Tibial nerve (tissue), 4 donors: ENCODE measurements around the gene SYTL3. TPM values are rescaled to one million over a fixed set of nuclear protein-coding genes. Genes with fewer than 3 reads are reported as not detected.
A peak's percentile ranks its signal among the peaks of the same experiment; 100 is the strongest.

ENCODE experiments used
- DNase-seq, 2 donors: peaks; one replicate each; pipeline ENCODE4 v3.0.0-alpha.2; 2019; ENCODE audit warnings: low spot score in 2 of 2
- H3K27ac ChIP-seq, 4 donors: fragments of 200-600 bp; sonication (generic) in 3 of 4; one replicate each; pipeline ENCODE4 v1.5.1; 2017 to 2019; ENCODE audit warnings: mild to moderate bottlenecking in 1 of 4
- H3K27me3 ChIP-seq, 2 donors: fragments of 200-600 bp; sonication (generic) in 1 of 2; one replicate each; pipeline versions ENCODE4 v1.5.1 to v1.6.0; 2017 to 2019
- H3K36me3 ChIP-seq, 3 donors: fragments of 200-600 bp; sonication (generic); one replicate each; pipeline ENCODE4 v1.5.1; 2018 to 2019
- H3K4me1 ChIP-seq, 4 donors: fragments of 200-600 bp; sonication (generic) in 3 of 4; one replicate each; pipeline ENCODE4 v1.5.1; 2017 to 2019
- H3K4me3 ChIP-seq, 4 donors: fragments of 200-600 bp; sonication (generic) in 3 of 4; one replicate each; pipeline ENCODE4 v1.5.1; 2017 to 2019; ENCODE audit warnings: mild to moderate bottlenecking in 1 of 4, moderate library complexity in 1 of 4
- H3K9me3 ChIP-seq, 4 donors: fragments of 200-600 bp; sonication (generic) in 3 of 4; one replicate each; pipeline ENCODE4 v1.5.1; 2017 to 2019
- EP300 ChIP-seq, 2 donors: sonication (generic); formaldehyde crosslinking; IDR thresholded peaks; one replicate each; pipeline ENCODE4 v1.6.1; 2017; ENCODE audit warnings: antibody characterized with exemption in 2 of 2, mild to moderate bottlenecking in 1 of 2
- POLR2A ChIP-seq, 2 donors: fragments of 450-650 bp; IDR thresholded peaks; one replicate each; pipeline ENCODE4 v1.6.1; 2017; ENCODE audit warnings: antibody characterized with exemption in 2 of 2, mild to moderate bottlenecking in 2 of 2, moderate library complexity in 2 of 2
- WGBS, 2 donors: methylation state at CpG; one replicate each; pipeline ENCODE4 v1.1.5; 2018; 5-methylcytosine and 5-hydroxymethylcytosine counted together
- total RNA-seq, 4 donors: library from RNA; depleted of rRNA; stranded (reverse); fragments of >200 nt; gene quantifications; one replicate each; pipeline ENCODE4 v1.1.0, GENCODE V29; 2016
- TF ChIP-seq, protein P1 (sequence below), 5 experiments: fragments of 200-600 bp in 3 of 5; fragments of 450-650 bp in 2 of 5; sonication (generic) in 3 of 5; IDR thresholded peaks; one replicate each; pipeline ENCODE4 v1.5.1; 2016 to 2019; ENCODE audit warnings: antibody characterized with exemption in 5 of 5, mild to moderate bottlenecking in 3 of 5, moderate library complexity in 2 of 5

The SYTL3 gene
- total RNA-seq, 4 donors from 2014 or later: 1.3 to 6.7 (median 3.6) TPM

DNA sequence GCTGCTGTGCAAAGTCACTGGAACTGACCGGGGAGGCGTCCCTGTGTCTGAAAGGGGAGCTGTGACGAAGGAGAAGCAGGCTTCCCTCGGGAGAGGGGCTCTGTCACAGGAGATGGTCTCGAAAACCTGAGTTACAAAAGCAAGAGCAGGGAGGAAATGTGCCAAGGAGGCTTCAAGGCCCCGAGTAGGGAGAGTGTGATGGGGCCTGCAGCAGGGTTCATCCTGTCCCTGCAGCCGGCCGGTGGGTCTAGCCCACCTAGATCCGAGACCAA, 22.0 kb upstream of the SYTL3 start:
- peaks cover 0 to 77% (median 4%) of the 10 kb centered on the region in 3 donors for H3K36me3 ChIP-seq
- no peaks in the 10 kb centered on the region for H3K27me3 ChIP-seq
- H3K27ac ChIP-seq: no peak overlapping the region
- H3K9me3 ChIP-seq: no peaks in the 10 kb centered on the region
- peaks cover 0 to 18% (median 0%) of the 10 kb centered on the region in 4 donors for H3K4me1 ChIP-seq
- WGBS, 2 donors: 87 to 88% methylated on average over 9 of the region's 9 CpGs
- H3K4me3 ChIP-seq: no peak overlapping the region
- no peak for DNase-seq
- TF ChIP-seq POLR2A (IDR thresholded peaks at IDR 0.05) (no peak), EP300 (IDR thresholded peaks at IDR 0.05) (no peak)
- TF ChIP-seq, protein P1, sequence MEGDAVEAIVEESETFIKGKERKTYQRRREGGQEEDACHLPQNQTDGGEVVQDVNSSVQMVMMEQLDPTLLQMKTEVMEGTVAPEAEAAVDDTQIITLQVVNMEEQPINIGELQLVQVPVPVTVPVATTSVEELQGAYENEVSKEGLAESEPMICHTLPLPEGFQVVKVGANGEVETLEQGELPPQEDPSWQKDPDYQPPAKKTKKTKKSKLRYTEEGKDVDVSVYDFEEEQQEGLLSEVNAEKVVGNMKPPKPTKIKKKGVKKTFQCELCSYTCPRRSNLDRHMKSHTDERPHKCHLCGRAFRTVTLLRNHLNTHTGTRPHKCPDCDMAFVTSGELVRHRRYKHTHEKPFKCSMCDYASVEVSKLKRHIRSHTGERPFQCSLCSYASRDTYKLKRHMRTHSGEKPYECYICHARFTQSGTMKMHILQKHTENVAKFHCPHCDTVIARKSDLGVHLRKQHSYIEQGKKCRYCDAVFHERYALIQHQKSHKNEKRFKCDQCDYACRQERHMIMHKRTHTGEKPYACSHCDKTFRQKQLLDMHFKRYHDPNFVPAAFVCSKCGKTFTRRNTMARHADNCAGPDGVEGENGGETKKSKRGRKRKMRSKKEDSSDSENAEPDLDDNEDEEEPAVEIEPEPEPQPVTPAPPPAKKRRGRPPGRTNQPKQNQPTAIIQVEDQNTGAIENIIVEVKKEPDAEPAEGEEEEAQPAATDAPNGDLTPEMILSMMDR (IDR thresholded peaks at IDR 0.05): no peak

DNA sequence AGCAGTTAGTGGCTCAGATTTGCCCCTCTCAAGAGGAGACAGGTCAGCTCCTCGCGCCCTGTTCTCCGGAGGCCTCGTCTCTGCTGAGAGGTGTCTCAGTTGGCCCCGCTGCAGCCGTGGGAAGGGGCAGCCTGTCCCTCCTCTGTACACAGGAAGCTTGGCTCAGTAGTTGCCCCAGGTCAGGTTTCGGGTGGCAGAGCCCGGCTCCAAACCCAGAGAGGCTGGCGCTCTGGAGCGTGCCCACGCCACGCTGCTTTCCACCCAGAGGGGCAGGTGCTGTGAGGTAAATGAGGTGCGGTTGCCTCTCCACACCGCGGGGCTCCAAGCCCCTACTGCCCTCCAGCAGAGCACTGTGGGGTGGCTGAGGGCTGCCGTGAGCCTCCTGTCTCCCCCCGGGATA, 21.3 kb upstream of the SYTL3 start:
- H3K9me3 ChIP-seq: no peaks in the 10 kb centered on the region
- DNase-seq: no peak
- TF ChIP-seq, protein P1 (IDR thresholded peaks at IDR 0.05): no peak
- no peak for TF ChIP-seq POLR2A (IDR thresholded peaks at IDR 0.05)
- TF ChIP-seq EP300 (IDR thresholded peaks at IDR 0.05): no peak
- 79 to 88% methylated on average over 11 to 17 of the region's 17 CpGs for WGBS, 2 donors
- peaks cover 0 to 82% (median 10%) of the 10 kb centered on the region in 3 donors for H3K36me3 ChIP-seq
- H3K27ac ChIP-seq: no peak overlapping the region
- H3K4me3 ChIP-seq: no peak overlapping the region
- H3K27me3 ChIP-seq: no peaks in the 10 kb centered on the region
- peaks cover 0 to 18% (median 0%) of the 10 kb centered on the region in 4 donors for H3K4me1 ChIP-seq

DNA sequence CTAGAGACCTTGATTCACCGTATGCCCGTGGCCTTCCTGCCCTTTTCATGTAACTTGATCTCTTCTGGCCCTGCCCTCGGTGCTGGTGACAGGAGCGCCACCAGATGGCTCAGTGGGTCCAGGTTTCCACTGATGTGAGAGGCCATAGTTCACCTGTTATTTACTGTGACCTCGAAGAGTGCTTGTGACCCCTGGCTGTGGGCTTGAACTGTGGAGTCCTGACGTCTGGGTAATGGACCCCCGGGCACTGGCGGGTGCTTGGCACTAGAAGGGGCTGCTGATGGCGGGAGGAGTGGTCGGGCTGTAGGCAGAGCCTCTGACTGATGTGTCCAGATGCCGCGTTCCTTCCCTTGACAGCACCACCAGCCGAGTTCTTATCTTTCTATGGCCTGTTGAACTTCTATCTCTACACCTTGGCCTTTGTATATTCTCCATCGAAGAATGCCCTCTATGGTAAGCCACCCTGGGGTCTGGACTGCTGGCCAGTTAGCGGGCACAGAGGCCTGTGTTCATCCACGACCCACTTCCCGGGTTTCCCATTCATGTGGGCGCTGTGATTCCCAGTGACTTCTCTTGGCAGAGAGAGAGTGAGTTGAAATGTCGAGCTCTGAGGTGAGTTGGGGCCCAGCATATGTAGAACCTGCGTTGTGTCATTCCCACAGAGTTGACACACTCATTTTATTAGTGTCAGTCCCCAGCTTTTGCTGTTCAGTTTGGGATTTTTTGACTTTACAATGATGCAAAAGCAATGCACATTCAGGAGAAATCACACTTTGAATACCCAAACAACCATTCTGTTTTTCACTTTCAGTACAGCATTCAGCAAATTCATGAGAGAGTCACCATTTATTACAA, 20.3 kb upstream of the SYTL3 start:
- peaks cover 0 to 85% (median 10%) of the 10 kb centered on the region in 3 donors for H3K36me3 ChIP-seq
- no peak for TF ChIP-seq EP300 (IDR thresholded peaks at IDR 0.05)
- TF ChIP-seq, protein P1 (IDR thresholded peaks at IDR 0.05): no peak
- no peak for TF ChIP-seq POLR2A (IDR thresholded peaks at IDR 0.05)

DNA sequence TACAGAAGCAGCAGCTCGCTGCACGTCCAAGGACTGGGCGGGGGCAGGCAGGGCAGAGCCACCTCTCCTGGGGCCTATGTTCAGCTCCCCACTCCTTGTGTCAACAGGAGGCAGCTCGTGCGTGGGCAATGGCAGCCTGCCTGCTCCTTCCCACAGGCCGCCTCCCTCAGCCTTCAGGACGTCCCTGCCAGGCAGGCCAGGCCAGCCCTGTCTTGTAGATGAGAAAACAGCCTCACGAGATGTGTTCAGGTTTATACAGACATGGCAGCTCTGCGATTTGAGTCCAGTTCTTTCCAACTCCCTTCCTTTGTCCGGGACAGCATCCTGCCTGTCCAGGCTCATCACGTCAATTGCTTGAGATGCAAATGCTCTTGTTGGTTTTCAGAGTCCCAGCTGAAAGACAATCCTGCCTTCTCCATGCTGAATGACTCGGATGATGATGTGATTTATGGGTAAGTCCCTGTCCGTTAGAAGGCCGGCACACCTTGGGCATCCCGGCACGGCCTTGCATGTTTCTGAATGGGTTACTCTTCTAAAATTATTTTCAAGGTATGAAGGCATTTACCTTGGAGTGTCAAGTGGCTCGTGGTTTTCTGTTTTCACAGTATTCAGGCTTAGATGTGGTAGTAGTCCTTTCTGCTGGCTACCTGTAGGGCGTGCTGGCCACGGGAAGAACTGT, 18.8 kb upstream of the SYTL3 start:
- no peaks in the 10 kb centered on the region for H3K27me3 ChIP-seq
- WGBS, 2 donors: 65 to 72% methylated on average over 16 to 19 of the region's 19 CpGs
- TF ChIP-seq POLR2A (IDR thresholded peaks at IDR 0.05): no peak
- TF ChIP-seq, protein P1 (IDR thresholded peaks at IDR 0.05): no peak
- peak in 1 of 2 donors; percentile 24 for TF ChIP-seq EP300 (IDR thresholded peaks at IDR 0.05)
- peak overlapping the region in 3 of 4 donors; percentile 38 to 71 (median 70) for H3K27ac ChIP-seq
- H3K36me3 ChIP-seq: peaks cover 0 to 83% (median 15%) of the 10 kb centered on the region in 3 donors
- DNase-seq: peak in 1 of 2 donors; percentile 47
- no peak overlapping the region for H3K4me3 ChIP-seq
- peaks cover 0 to 18% (median 0%) of the 10 kb centered on the region in 4 donors for H3K4me1 ChIP-seq
- no peaks in the 10 kb centered on the region for H3K9me3 ChIP-seq

More for the DNA sequence above, 20.3 kb upstream of the SYTL3 start:
- peaks cover 0 to 18% (median 0%) of the 10 kb centered on the region in 4 donors for H3K4me1 ChIP-seq
- H3K9me3 ChIP-seq: no peaks in the 10 kb centered on the region
- no peak overlapping the region for H3K4me3 ChIP-seq
- 85 to 86% methylated on average over 20 of the region's 20 CpGs for WGBS, 2 donors
- H3K27me3 ChIP-seq: no peaks in the 10 kb centered on the region
- no peak for DNase-seq
- H3K27ac ChIP-seq: no peak overlapping the region
